NCI-H1092 treated with DMSO at 0.1 percent for 48 hours (cell line): ENCODE measurements around the gene CNTFR.
"Not testable (repeated sequence)": the region's sequence is repeated elsewhere in the genome, so short reads cannot be mapped to it uniquely, and the experiment has no call there.

ENCODE experiments used
- DNase-seq: peaks from one replicate; lab custom pipeline; 2025; lab: John Stamatoyannopoulos, UW

Gene CNTFR

GRCh38 chr9:34554211-34555001 lies 35.1 kb downstream of the CNTFR start:
- peak; percentile 94 for DNase-seq

- no peak for DNase-seq
Observed at GRCh38 chr9:34553511-34554021, 36.0 kb downstream of the CNTFR start.

GRCh38 chr9:34552986-34553385 lies 36.5 kb downstream of the CNTFR start:
- no peak for DNase-seq

- no peak for DNase-seq
Observed at GRCh38 chr9:34552606-34552981, 36.9 kb downstream of the CNTFR start.

GRCh38 chr9:34551751-34552605 lies 37.5 kb downstream of the CNTFR start:
- DNase-seq, result no peak

- no peak for DNase-seq
Observed at GRCh38 chr9:34550681-34551270, 38.7 kb downstream of the CNTFR start.

- DNase-seq, result no peak
Observed at GRCh38 chr9:34550016-34550680, 39.4 kb downstream of the CNTFR start.

GRCh38 chr9:34549407-34549732 lies 40.2 kb downstream of the CNTFR start:
- no peak for DNase-seq

GRCh38 chr9:34547960-34548611 lies 41.4 kb downstream of the CNTFR start:
- peak; percentile 84 for DNase-seq

- peak; percentile 55 for DNase-seq
Observed at GRCh38 chr9:34546834-34547827, 42.4 kb downstream of the CNTFR start.

GRCh38 chr9:34546102-34546833 lies 43.3 kb downstream of the CNTFR start:
- DNase-seq, result no peak

GRCh38 chr9:34545497-34545896 lies 44.0 kb downstream of the CNTFR start:
- DNase-seq, result no peak

- DNase-seq, result no peak
Observed at GRCh38 chr9:34544035-34544434, 45.5 kb downstream of the CNTFR start.

- DNase-seq, result no peak
Observed at GRCh38 chr9:34541540-34541939, 48.0 kb downstream of the CNTFR start.

- no peak for DNase-seq
Observed at GRCh38 chr9:34540827-34541226, 48.7 kb downstream of the CNTFR start.

- no peak for DNase-seq
Observed at GRCh38 chr9:34536685-34537084, 52.8 kb downstream of the CNTFR start.

GRCh38 chr9:34532041-34532440 lies 57.5 kb downstream of the CNTFR start:
- DNase-seq, result not testable (repeated sequence)

- no peak for DNase-seq
Observed at GRCh38 chr9:34526026-34526425, 63.5 kb downstream of the CNTFR start.

GRCh38 chr9:34524349-34524748 lies 65.2 kb downstream of the CNTFR start:
- no peak for DNase-seq
